ENCODE data around the gene ALG6.
"Not testable (repeated sequence)": the region's sequence is repeated elsewhere in the genome, so short reads cannot be mapped to it uniquely, and the experiment has no call there.

The ALG6 gene

GRCh38 chr1:63413394-63413793 lies 46.0 kb downstream of the ALG6 start:
- DNase-seq (ENCODE audit: low read depth in 1 of 2, low spot score in 1 of 2) = no peak

DNA sequence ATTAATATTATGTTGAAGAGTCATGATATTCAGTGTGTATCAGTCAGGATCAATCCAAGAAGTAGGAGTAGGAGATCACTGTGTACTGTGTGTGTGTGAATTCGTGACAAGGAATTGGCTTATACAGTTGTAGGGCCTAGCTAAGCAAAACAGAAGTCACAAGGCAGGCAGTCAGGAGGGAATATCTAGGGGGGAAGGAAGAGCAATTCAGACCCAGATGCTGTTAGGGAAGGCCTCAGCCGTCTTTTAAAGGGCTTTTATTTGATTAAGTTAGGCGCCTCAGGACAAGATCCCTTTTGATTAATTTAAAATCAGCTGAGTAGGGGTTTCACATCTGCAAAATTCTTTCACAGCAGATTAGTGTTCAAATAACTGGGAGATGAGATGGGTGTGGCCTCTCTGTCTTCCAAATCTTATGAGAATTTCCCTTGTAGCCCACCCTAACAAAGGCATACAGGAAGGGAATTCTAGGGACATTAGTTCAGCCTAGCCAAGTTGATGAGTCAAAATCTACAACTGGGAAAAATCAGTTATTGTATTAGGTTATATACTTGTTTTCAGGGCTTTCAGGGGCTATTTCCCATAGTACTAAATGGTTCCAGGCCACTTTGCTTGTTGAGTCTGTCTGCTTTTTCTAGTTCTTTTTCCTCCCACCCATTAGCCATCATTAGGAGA lies 47.4 kb downstream of the ALG6 start:
- DNase-seq (ENCODE audit: low read depth in 1 of 2, low spot score in 1 of 2) = no peak

DNA sequence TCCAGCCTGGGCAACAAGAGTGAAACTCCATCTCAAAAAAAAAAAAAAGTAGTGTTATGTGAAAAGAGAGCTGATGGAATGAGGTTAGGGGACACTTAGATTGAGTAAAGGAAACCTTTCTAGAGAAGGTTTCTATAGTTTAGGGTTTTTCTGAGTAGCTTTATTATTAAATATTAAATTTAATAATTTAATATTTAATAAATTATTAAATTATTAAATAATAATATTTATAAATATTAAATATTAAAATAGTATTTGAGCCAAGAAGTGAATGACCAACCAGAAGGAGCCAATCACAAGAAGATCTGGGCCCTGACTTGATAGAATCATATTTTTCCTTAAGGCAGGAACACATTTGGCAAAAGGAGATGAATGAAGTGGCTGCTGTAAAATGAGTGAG lies 50.7 kb downstream of the ALG6 start:
- DNase-seq (ENCODE audit: low read depth in 1 of 2, low spot score in 1 of 2) = no peak

GRCh38 chr1:63420746-63421145 lies 53.3 kb downstream of the ALG6 start:
- not testable (repeated sequence) for DNase-seq (ENCODE audit: low read depth in 1 of 2, low spot score in 1 of 2)

GRCh38 chr1:63423649-63424048 lies 56.2 kb downstream of the ALG6 start:
- DNase-seq (ENCODE audit: low read depth in 1 of 2, low spot score in 1 of 2) = no peak

DNA sequence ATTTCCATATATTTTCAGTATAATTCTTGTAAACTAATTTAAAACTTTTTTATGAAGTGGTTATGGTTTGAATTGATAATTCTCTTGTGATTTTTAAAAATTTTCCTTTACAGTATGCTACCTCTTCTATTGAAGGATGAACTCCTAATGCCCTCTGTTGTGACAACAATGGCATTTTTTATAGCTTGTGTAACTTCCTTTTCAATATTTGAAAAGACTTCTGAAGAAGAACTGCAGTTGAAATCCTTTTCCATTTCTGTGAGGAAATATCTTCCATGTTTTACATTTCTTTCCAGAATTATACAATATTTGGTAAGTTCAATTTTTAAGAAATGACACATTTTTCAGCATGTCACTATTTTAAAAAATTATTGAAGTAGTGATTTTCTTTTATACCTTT lies 61.4 kb downstream of the ALG6 start:
- DNase-seq (ENCODE audit: low read depth in 1 of 2, low spot score in 1 of 2) = no peak

GRCh38 chr1:63429281-63429680 lies 61.9 kb downstream of the ALG6 start:
- DNase-seq (ENCODE audit: low read depth in 1 of 2, low spot score in 1 of 2) = no peak

GRCh38 chr1:63435161-63435560 lies 67.7 kb downstream of the ALG6 start:
- no peak for DNase-seq (ENCODE audit: low read depth in 1 of 2, low spot score in 1 of 2)

DNA sequence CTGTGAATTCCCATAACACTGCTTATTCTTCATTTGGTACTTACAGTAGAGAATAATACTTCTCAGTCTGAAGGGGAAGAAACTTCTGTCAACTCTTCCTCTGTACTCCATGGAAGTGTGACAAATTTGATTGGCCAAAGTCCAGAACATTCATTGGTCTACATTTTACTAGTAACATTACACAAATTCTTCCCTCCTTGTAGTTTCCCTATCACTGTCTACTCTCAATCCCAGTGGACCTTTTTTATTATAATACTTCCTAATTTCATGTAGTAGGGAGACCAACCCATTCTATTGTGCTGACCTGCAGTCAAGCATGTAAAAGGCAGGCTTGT lies 74.7 kb downstream of the ALG6 start:
- DNase-seq (ENCODE audit: low read depth in 1 of 2, low spot score in 1 of 2) = no peak

- DNase-seq (ENCODE audit: low read depth in 1 of 2, low spot score in 1 of 2) = no peak
Observed at GRCh38 chr1:63448731-63449246, 81.4 kb downstream of the ALG6 start.

GRCh38 chr1:63450416-63450815 lies 83.0 kb downstream of the ALG6 start:
- DNase-seq (ENCODE audit: low read depth in 1 of 2, low spot score in 1 of 2) = no peak

- DNase-seq (ENCODE audit: low read depth in 1 of 2, low spot score in 1 of 2) = no peak
Observed at GRCh38 chr1:63453232-63453631, 85.8 kb downstream of the ALG6 start.

DNA sequence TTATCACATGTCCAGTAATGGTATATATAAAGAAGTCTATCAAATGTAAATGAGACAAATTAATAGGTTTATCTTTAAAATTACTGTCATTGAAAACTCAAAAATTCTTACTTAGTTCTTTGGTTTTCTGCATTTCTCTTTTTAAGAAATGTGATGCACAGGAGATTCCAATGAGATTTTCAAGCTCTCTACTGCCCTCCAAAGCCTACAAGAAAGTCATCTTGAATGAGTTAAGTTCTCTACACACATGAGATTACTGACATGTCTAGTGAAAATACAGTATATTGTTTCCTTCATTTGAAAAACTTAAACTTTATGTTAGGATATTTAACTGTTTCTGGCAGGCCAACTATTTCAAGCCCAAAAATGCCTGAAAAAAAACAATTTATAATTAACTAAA lies 86.8 kb downstream of the ALG6 start:
- DNase-seq (ENCODE audit: low read depth in 1 of 2, low spot score in 1 of 2) = no peak

DNA sequence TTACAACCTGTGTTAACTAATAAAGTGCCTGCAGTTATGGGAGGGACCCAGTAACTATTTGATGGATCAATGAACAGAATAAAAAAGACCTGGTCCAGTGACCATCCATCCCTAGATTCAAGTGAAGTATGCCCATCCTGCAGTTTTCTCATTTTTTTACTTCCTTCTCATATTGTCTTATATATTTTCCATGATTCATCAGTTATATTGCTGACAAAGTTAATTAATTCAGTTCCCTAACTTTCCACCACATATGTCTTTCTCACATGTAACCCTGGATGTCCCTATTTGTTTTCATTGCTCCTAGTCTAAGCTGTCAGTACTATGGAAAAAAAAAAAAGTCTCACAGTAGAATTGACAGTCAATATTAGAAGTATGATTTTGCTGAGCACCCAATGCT lies 91.3 kb downstream of the ALG6 start:
- DNase-seq (ENCODE audit: low read depth in 1 of 2, low spot score in 1 of 2) = no peak

DNA sequence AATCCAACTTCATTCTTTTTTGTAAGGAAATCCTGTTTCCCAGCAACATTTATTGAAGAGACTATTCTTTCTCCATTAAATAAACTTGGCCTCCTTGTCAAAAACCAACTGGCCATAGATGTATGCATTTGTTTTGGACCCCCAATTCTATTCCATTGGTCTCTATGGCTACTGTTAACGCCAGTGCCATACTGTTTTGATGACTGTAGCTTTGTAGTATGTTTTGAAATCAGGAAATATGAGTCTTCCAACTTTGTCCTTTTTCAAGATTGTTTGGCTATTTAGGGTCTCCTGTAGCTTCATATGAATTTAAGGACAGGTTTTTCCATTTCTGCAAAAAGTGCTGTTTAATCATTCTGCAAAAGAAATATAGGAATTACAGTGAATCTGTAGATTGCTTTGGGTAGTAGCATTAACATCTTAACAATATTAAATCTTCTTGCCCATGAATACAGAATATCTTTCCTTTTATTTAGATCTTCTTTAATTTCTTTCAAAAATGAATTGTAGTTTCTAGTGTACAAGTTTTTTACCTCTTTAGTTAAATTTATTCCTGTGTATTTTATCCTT lies 94.3 kb downstream of the ALG6 start:
- no peak for DNase-seq (ENCODE audit: low read depth in 1 of 2, low spot score in 1 of 2)

DNA sequence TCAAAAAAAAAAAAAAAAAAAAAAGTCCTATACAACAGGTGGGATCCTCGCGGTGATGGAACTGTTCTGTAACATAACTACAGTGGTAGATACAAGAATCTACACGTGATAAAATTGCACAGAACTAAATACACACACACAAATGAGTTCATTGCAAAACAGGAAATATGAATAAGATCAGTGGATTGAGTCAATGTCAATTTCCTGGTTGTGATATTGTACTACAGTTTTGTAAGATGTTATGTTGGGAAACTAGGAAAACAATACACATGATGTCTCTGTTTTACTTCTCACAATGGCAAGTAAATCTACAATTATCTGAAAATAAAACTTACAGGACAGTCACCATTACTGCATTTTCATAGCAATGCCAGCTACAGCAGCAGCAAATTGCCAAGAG lies 95.8 kb downstream of the ALG6 start:
- no peak for DNase-seq (ENCODE audit: low read depth in 1 of 2, low spot score in 1 of 2)

DNA sequence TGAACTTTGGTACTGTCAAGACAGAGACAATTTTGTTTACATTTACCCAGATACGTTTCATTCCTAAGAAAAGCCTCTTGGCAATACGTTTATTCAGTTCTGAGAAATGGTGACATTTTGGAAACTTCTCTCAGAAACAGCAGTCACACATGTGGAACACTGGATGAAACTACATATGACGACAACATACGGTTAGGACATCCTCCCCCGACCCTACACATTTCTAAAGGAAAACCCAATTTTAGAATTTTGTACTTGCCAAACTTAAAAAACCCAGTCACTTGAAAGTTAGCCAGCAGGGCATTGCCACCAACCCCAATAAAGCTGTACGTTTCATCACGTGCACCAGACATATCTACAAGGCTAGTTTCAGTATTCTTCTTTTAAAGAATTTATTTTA lies 98.8 kb downstream of the ALG6 start:
- no peak for DNase-seq (ENCODE audit: low read depth in 1 of 2, low spot score in 1 of 2)

GRCh38 chr1:63466759-63467158 lies 99.3 kb downstream of the ALG6 start:
- DNase-seq (ENCODE audit: low read depth in 1 of 2, low spot score in 1 of 2) = no peak

DNA sequence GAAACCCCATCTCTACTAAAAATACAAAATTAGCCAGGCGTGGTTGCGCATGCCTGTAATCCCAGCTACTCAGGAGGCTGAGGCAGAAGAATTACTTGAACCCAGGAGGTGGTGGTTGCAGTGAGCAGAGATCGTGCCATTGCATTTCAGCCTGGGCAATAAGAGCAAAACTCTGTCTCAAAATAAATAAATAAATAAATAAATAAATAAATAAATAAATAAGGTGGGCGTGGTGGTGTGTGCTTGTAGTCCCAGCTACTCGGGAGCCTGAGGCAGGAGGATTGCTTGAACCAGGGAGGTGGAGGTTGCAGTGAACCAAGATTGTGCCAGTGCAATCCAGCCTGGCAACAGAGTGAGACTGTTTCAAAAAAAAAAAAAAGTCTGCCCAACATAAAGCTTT lies 101.3 kb downstream of the ALG6 start:
- DNase-seq (ENCODE audit: low read depth in 1 of 2, low spot score in 1 of 2) = not testable (repeated sequence)

GRCh38 chr1:63475761-63476160 lies 108.3 kb downstream of the ALG6 start:
- no peak for DNase-seq (ENCODE audit: low read depth in 1 of 2, low spot score in 1 of 2)

DNA sequence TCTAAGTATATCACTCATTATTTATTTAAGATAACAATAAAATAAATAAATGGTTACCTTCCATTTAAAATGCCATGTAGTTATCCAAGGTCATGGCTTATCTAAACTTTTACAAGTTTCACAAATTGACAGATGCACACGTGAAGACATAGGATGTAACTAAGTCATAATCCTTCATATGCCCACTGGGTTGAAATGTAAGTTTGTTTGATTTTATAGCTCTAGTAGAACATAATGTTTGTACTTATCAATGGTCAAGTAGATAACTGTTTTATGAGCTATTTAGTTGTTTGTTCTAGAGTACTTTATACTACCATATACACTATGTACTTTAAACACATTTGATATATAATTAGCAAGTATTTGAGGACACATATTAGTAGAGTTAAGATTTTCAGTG lies 112.6 kb downstream of the ALG6 start:
- DNase-seq (ENCODE audit: low read depth in 1 of 2, low spot score in 1 of 2) = no peak

DNA sequence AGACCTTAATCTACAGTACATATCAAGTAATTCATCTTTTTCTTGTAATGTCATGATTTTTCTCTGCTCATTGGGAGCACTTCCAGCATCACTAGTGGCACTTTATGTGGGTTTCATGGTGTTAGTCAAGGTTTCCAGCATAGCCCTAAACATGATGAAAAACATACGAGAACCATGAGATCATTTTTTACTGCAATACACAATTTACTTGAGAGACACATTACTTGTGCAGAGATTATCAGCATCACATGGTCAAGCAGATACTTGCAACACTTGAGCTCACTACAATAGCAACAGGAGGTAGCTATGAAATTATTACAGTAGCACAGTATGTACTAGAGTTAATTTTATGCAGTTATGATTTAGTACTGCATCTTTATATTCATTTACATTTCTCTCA lies 119.2 kb downstream of the ALG6 start:
- no peak for DNase-seq (ENCODE audit: low read depth in 1 of 2, low spot score in 1 of 2)

DNA sequence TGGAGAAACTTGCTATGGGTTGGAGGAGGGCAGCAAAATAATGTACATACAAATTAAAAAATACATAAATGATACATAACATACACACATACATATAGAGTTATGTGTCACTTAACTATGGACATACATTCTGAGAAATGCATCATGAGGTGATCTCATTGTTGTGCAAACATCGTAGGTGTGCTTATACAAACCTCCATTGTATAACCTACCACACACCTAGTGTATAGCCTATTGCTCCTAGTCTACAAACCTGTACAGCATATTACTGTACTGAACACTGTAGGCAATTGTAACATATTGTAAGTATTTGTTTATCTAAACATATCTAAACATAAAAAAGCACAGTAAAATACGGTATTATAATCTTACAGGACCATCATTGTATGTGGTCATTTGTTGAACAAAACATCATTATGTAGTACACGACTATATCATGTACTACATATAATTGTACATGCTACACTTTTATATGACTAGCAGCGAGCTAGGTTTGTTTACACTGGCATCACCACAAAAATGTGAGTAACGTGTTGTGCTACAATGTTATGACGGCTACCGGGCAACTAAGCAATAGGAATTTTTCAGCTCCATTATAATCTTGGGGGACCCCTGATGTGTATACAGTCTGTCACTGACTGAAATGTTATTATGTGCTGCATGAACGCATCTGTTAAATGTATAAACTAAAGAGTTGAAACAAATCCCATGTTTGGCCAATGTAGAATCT lies 120.1 kb downstream of the ALG6 start:
- no peak for DNase-seq (ENCODE audit: low read depth in 1 of 2, low spot score in 1 of 2)

Measured in activated CD4-positive, alpha-beta T cell treated with anti-CD3 and anti-CD28 coated beads, Interleukin-2, amount 50 U/mL, for 24 hours (primary cell).